ENCODE measurements around the gene FXR2. TPM values are rescaled to one million over a fixed set of nuclear protein-coding genes. Genes with fewer than 3 reads are reported as not detected.

The FXR2 gene
- total RNA-seq, 2 experiments from 2014 or later = 27.5 to 28.8 TPM

GRCh38 chr17:7582396-7583252 lies 32.1 kb downstream of the FXR2 start:
- no peak for DNase-seq
- Mint-ChIP-seq H3K27me3 (no peaks in the 10 kb centered on the region), H3K9me3 (no peaks in the 10 kb centered on the region), H3K4me1 (peaks cover 71% of the 10 kb centered on the region), H3K4me3 (peak overlapping the region; percentile 92), H3K27ac (peak overlapping the region; percentile 99), H3K36me3 (ENCODE audit: low read depth) (peaks cover 50% of the 10 kb centered on the region)
- ChIA-PET CTCF (interaction anchor here (1.0 to 3.9 kb wide), 7 partner anchors 9 to 253 kb away, joined by 3 to 15 read pairs (median 4); partner anchors contain the start of genes FXR2, TP53 and WRAP53), POLR2A (no interaction called here)

GRCh38 chr17:7580604-7581575 lies 33.8 kb downstream of the FXR2 start:
- Mint-ChIP-seq H3K27ac (peak overlapping the region; percentile 76), H3K36me3 (ENCODE audit: low read depth) (peaks cover 62% of the 10 kb centered on the region), H3K4me3 (peak overlapping the region; percentile 12), H3K9me3 (no peaks in the 10 kb centered on the region), H3K27me3 (no peaks in the 10 kb centered on the region), H3K4me1 (peaks cover 88% of the 10 kb centered on the region)
- no peak for DNase-seq
- POLR2A ChIA-PET = no interaction called here
- CTCF ChIA-PET = interaction anchor here (1.3 to 3.5 kb wide), 5 partner anchors 9 to 144 kb away, joined by 4 to 14 read pairs (median 6); partner anchors contain the start of genes SENP3, SOX15, TP53 and WRAP53

GRCh38 chr17:7579834-7580603 lies 34.7 kb downstream of the FXR2 start:
- CTCF ChIA-PET = interaction anchor here (0.5 to 3.5 kb wide), 5 partner anchors 10 to 143 kb away, joined by 3 to 14 read pairs (median 6); partner anchors contain the start of genes SENP3, SOX15, TP53 and WRAP53
- Mint-ChIP-seq H3K4me1 (peaks cover 88% of the 10 kb centered on the region), H3K27me3 (no peaks in the 10 kb centered on the region), H3K27ac (peak overlapping the region; percentile 76), H3K9me3 (no peaks in the 10 kb centered on the region), H3K4me3 (no peak overlapping the region), H3K36me3 (ENCODE audit: low read depth) (peaks cover 68% of the 10 kb centered on the region)
- POLR2A ChIA-PET = no interaction called here
- DNase-seq = no peak

GRCh38 chr17:7579001-7579833 lies 35.5 kb downstream of the FXR2 start, which contains the start of gene CD68:
CD68 (plus strand) TSS chr17:7579638; CDS start chr17:7579678, 40 bp downstream.
- no peaks in the 10 kb centered on the region for H3K9me3 Mint-ChIP-seq
- no peaks in the 10 kb centered on the region for H3K27me3 Mint-ChIP-seq
- ChIA-PET CTCF (interaction anchor here (1.6 to 3.5 kb wide), 3 partner anchors 18 to 142 kb away, joined by 5 to 14 read pairs (median 14); partner anchors contain the start of genes SENP3, TP53 and WRAP53), POLR2A (no interaction called here)
- H3K4me1 Mint-ChIP-seq = peaks cover 89% of the 10 kb centered on the region
- H3K4me3 Mint-ChIP-seq = peak within 1 kb of the TSS; percentile 16
- peaks cover 71% of the 10 kb centered on the region for H3K36me3 Mint-ChIP-seq (ENCODE audit: low read depth)
- peak within 1 kb of the TSS; percentile 80 for H3K27ac Mint-ChIP-seq
- peak; percentile 52 for DNase-seq

GRCh38 chr17:7577327-7578199 lies 37.1 kb downstream of the FXR2 start:
- CTCF ChIA-PET = interaction anchor here (0.6 to 0.9 kb wide), 3 partner anchors 27 to 122 kb away, joined by 3 to 4 read pairs (median 3); no protein-coding TSS in a partner anchor
- Mint-ChIP-seq H3K27ac (no peak overlapping the region), H3K27me3 (no peaks in the 10 kb centered on the region), H3K4me3 (no peak overlapping the region), H3K9me3 (no peaks in the 10 kb centered on the region), H3K4me1 (peaks cover 85% of the 10 kb centered on the region), H3K36me3 (ENCODE audit: low read depth) (peaks cover 81% of the 10 kb centered on the region)
- POLR2A ChIA-PET = interaction anchor here (0.7 kb wide), 1 partner anchor 10 kb away, joined by 3 read pairs; no protein-coding TSS in a partner anchor
- no peak for DNase-seq

- ChIA-PET CTCF (interaction anchor here (0.7 to 2.9 kb wide), 3 partner anchors 13 to 121 kb away, joined by 3 to 10 read pairs (median 3); no protein-coding TSS in a partner anchor), POLR2A (interaction anchor here (0.7 kb wide), 1 partner anchor 11 kb away, joined by 3 read pairs; no protein-coding TSS in a partner anchor)
- Mint-ChIP-seq H3K27ac (peak overlapping the region; percentile 43), H3K4me1 (peaks cover 79% of the 10 kb centered on the region), H3K36me3 (ENCODE audit: low read depth) (peaks cover 81% of the 10 kb centered on the region), H3K9me3 (no peaks in the 10 kb centered on the region), H3K27me3 (no peaks in the 10 kb centered on the region), H3K4me3 (peak overlapping the region; percentile 33)
- no peak for DNase-seq
Observed at GRCh38 chr17:7576432-7576937, 38.2 kb downstream of the FXR2 start.

GRCh38 chr17:7575959-7576358 lies 38.7 kb downstream of the FXR2 start:
- DNase-seq = no peak
- ChIA-PET POLR2A (no interaction called here), CTCF (interaction anchor here (2.8 to 2.9 kb wide), 2 partner anchors 13 to 15 kb away, joined by 9 to 10 read pairs; no protein-coding TSS in a partner anchor)
- no peaks in the 10 kb centered on the region for H3K9me3 Mint-ChIP-seq
- peaks cover 79% of the 10 kb centered on the region for H3K4me1 Mint-ChIP-seq
- H3K27ac Mint-ChIP-seq = peak overlapping the region; percentile 50
- no peak overlapping the region for H3K4me3 Mint-ChIP-seq
- H3K36me3 Mint-ChIP-seq (ENCODE audit: low read depth) = peaks cover 81% of the 10 kb centered on the region
- no peaks in the 10 kb centered on the region for H3K27me3 Mint-ChIP-seq

- ChIA-PET POLR2A (no interaction called here), CTCF (interaction anchor here (1.5 to 2.9 kb wide), 3 partner anchors 14 to 20 kb away, joined by 3 to 10 read pairs (median 9); no protein-coding TSS in a partner anchor)
- Mint-ChIP-seq H3K27me3 (no peaks in the 10 kb centered on the region), H3K36me3 (ENCODE audit: low read depth) (peaks cover 81% of the 10 kb centered on the region), H3K4me1 (peaks cover 76% of the 10 kb centered on the region), H3K27ac (peak overlapping the region; percentile 50), H3K4me3 (peak overlapping the region; percentile 92), H3K9me3 (no peaks in the 10 kb centered on the region)
- no peak for DNase-seq
Observed at GRCh38 chr17:7575481-7575883, 39.2 kb downstream of the FXR2 start.

GRCh38 chr17:7574176-7574953 lies 40.3 kb downstream of the FXR2 start:
- Mint-ChIP-seq H3K4me3 (peak overlapping the region; percentile 92), H3K4me1 (peaks cover 74% of the 10 kb centered on the region), H3K27me3 (no peaks in the 10 kb centered on the region), H3K36me3 (ENCODE audit: low read depth) (peaks cover 82% of the 10 kb centered on the region), H3K9me3 (no peaks in the 10 kb centered on the region), H3K27ac (peak overlapping the region; percentile 46)
- DNase-seq = no peak
- ChIA-PET CTCF (interaction anchor here (1.0 to 2.9 kb wide), 6 partner anchors 9 to 138 kb away, joined by 3 to 10 read pairs (median 4); partner anchors contain the start of genes MPDU1 and TP53), POLR2A (interaction anchor here (0.6 to 1.0 kb wide), 4 partner anchors 9 to 238 kb away, joined by 3 to 5 read pairs (median 4); partner anchors contain the start of genes ACAP1 and MPDU1)

All from activated CD4-positive, alpha-beta T cell treated with anti-CD3 and anti-CD28 coated beads, Interleukin-2, amount 10 ng/mL, durations not matched to agents 7 days and 5 days (primary cell).